AG04449 (cell line): ENCODE data around the gene DHX16.

Source experiments
- CTCF ChIA-PET: fragments of 350-600 bp; formaldehyde crosslinking; extraction: SDS; loops from one replicate; lab custom pipeline; 2021; ENCODE audit warnings: antibody characterized with exemption; lab: Yijun Ruan, JAX
- POLR2A ChIA-PET: fragments of 400-600, 350-600 bp; formaldehyde crosslinking; extraction: SDS; loops from one replicate; lab custom pipeline; 2020; ENCODE audit warnings: antibody characterized with exemption, inconsistent platforms; lab: Yijun Ruan, JAX
- DNase-seq: peaks from one replicate; pipeline ENCODE4 v3.0.0-alpha.2; 2010; ENCODE audit warnings: low read depth, low spot score
- H3K4me3 ChIP-seq: 2 replicates; pipeline ENCODE4 v1.5.1; 2011; ENCODE audit warnings: low read depth, mild to moderate bottlenecking, control low read depth, low read length
- CTCF ChIP-seq: IDR thresholded peaks from one replicate; pipeline ENCODE4 v1.5.1; 2011; ENCODE audit warnings: mild to moderate bottlenecking, moderate library complexity, low read length, control low read depth, inconsistent platforms; ENCODE audit not compliant: insufficient read depth; ENCODE audit errors: missing control alignments

Gene DHX16

DNA sequence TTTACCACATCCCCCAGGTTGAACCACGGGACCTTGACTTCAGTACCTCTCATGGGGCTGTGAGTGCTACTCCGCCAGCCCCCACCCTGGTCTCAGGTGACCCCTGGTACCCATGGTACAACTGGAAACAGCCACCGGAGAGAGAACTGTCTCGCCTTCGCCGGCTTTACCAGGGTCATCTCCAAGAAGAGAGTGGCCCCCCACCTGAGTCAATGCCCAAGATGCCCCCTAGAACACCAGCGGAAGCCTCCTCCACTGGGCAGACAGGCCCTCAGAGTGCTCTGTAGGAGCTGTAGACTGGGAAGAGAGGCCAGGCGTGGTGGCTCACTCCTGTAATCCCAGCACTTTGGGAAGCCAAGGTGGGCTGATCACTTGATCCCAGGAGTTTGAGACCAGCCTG is 47.3 kb downstream of the DHX16 start:
- no peak for TF ChIP-seq CTCF
- DNase-seq = no peak
- POLR2A ChIA-PET = interaction anchor here (0.7 to 1.2 kb wide), 3 partner anchors 11 to 96 kb away, joined by 3 read pairs; no protein-coding TSS in a partner anchor
- H3K4me3 ChIP-seq = no peak overlapping the region
- CTCF ChIA-PET = interaction anchor here (1.1 to 2.1 kb wide), 4 partner anchors 8 to 97 kb away, joined by 4 to 8 read pairs (median 4); partner anchors contain the start of genes MRPS18B and PPP1R10

DNA sequence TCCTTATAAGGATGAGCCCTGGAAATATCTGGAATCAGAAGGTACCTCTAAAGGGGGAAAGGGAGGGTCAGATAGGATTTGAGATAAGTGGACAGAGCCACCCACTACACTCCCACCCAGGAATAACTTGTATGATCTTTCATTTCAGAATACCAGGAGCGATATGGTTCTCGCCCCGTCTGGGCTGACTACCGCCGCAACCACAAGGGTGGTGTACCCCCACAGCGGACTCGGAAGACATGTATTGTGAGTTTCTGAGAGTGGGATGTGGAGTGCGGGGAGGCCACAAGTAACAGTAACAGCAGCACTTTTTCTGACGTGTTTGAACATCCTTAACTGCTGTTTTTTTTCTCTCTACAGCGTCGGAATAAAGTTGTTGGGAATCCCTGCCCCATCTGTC is 53.2 kb downstream of the DHX16 start:
- ChIA-PET CTCF (interaction anchor here (1.6 to 1.9 kb wide), 2 partner anchors 11 to 15 kb away, joined by 5 to 6 read pairs; no protein-coding TSS in a partner anchor), POLR2A (no interaction called here)
- TF ChIP-seq CTCF = no peak
- H3K4me3 ChIP-seq = no peak overlapping the region
- no peak for DNase-seq

DNA sequence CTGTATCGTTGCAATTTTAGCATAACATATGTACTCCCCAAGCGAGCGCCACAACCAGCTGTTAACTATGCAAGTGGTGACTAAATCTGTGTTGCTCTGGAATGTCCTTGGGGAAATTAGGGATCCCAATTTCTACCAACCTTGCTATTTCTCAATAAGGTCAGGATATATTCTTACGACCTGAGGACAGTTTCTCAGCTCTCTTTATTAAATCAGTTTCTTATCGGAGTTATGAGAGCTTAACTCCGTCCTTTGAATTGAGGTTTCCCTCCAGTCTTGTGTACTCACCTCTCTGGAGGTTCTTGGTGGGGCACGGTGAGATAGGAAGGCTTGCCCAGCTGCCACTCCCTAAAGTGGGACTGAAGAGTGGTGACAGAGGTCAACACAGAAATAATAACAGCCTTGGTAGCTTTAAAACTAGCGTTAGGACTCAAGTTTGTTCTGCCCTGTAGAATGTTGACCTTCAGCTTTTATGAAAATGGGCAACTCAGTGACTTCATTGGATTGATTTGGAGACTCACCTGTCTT is 54.5 kb downstream of the DHX16 start:
- ChIA-PET CTCF (interaction anchor here (1.0 to 1.9 kb wide), 10 partner anchors 8 to 469 kb away, joined by 3 to 8 read pairs (median 3); partner anchors contain the start of genes ATAT1 and DHX16), POLR2A (interaction anchor here (1.0 to 1.3 kb wide), 2 partner anchors 8 to 54 kb away, joined by 4 to 6 read pairs; partner anchors contain the start of genes ATAT1 and DHX16)
- DNase-seq = no peak
- no peak for TF ChIP-seq CTCF
- peak overlapping the region; percentile 78 for H3K4me3 ChIP-seq

- no peak for TF ChIP-seq CTCF
- peak; percentile 89 for DNase-seq
- POLR2A ChIA-PET = interaction anchor here (0.6 to 1.3 kb wide), 7 partner anchors 9 to 103 kb away, joined by 3 to 6 read pairs (median 4); partner anchors contain the start of genes ATAT1, DHX16, MDC1 and PRR3
- H3K4me3 ChIP-seq = peak within 1 kb of the TSS; percentile 99
- CTCF ChIA-PET = interaction anchor here (1.0 to 1.9 kb wide), 9 partner anchors 9 to 470 kb away, joined by 3 to 8 read pairs (median 3); partner anchors contain the start of genes ATAT1 and DHX16
Measured at GRCh38 chr6:30617565-30618269, 55.1 kb downstream of the DHX16 start, which contains the start of gene MRPS18B. Gene MRPS18B, plus strand, starts transcription at chr6:30617840. Its CDS starts 26 bp downstream, at chr6:30617866.

DNA sequence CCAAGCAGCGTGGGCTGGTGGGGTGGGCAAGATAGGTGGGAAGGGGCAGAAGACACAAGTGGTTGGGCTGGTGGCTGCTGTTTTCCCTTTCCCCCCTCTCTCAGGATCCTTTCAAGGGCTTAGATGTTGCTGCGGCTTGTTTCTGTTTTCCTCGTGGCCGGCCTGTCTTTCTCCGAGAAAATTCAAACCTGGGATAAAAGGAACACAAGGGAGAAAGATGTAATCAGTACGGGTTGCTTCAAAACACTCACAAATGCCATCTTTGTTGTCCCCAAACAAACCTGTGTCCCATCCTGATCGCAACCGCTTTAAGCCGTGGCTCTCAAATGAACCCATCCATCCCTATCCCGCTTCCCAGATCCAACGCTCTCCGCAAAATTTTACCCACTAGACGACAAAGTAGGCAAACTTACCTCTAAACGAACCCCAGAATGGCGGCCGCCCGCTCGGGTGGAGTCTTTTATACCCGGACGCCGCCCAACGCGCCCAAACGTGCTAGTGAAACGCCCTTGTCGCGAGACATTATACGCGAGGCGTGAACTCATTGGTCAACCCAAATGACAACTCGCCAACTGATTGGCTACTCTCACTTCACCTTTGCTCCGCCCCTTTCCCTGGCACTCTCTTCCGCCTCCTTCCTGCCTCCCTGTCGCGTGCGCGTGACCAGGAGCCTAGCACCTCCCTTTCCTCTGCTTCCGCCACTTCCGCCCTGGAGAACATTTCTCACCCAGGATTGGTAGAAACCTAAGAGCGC is 55.8 kb downstream of the DHX16 start, which contains the start of gene PPP1R10:
PPP1R10 (minus strand) TSS at position 433 of the 754 bp plus-strand sequence. CDS start 7,299 bp downstream, outside the sequence.
- peak; percentile 99 for DNase-seq
- H3K4me3 ChIP-seq = peak within 1 kb of the TSS; percentile 99
- ChIA-PET POLR2A (interaction anchor here (0.6 to 1.3 kb wide), 6 partner anchors 12 to 104 kb away, joined by 3 to 6 read pairs (median 4); partner anchors contain the start of genes DHX16, MDC1 and PRR3), CTCF (interaction anchor here (1.0 to 1.8 kb wide), 3 partner anchors 10 to 55 kb away, joined by 3 to 8 read pairs (median 3); partner anchors contain the start of genes ATAT1 and DHX16)
- no peak for TF ChIP-seq CTCF
